Activated naive CD8-positive, alpha-beta T cell treated with anti-CD3 and anti-CD28 coated beads for 36 hours (primary cell): ENCODE data around the gene PCDHB7. TPM values are rescaled to one million over a fixed set of nuclear protein-coding genes. Genes with fewer than 3 reads are reported as not detected.
"Not testable (repeated sequence)": the region's sequence is repeated elsewhere in the genome, so short reads cannot be mapped to it uniquely, and the experiment has no call there.

Source experiments
- DNase-seq: peaks from one replicate; pipeline ENCODE4 v3.0.0; 2021
- H3K27ac Mint-ChIP-seq: one replicate; pipeline ENCODE4 v1.8.0; 2022; ENCODE audit warnings: mild to moderate bottlenecking, moderate library complexity, mixed read lengths
- H3K27me3 Mint-ChIP-seq: one replicate; pipeline ENCODE4 v1.8.0; 2022; ENCODE audit warnings: mild to moderate bottlenecking, mixed read lengths
- H3K36me3 Mint-ChIP-seq: one replicate; pipeline ENCODE4 v1.8.0; 2021; ENCODE audit warnings: mild to moderate bottlenecking, mixed read lengths
- H3K4me1 Mint-ChIP-seq: one replicate; pipeline ENCODE4 v1.8.0; 2021; ENCODE audit warnings: mixed read lengths
- H3K4me3 Mint-ChIP-seq: one replicate; pipeline ENCODE4 v1.8.0; 2022; ENCODE audit warnings: mild to moderate bottlenecking, moderate library complexity, mixed read lengths
- H3K9me3 Mint-ChIP-seq: one replicate; pipeline ENCODE4 v1.8.0; 2022; ENCODE audit warnings: mixed read lengths
- total RNA-seq, 2 experiments: library from RNA; stranded (reverse); gene quantifications; one replicate each; pipeline ENCODE4 v1.2.3, GENCODE V29; 2021

The PCDHB7 gene
- total RNA-seq, 2 experiments from 2014 or later: not detected

- H3K4me1 Mint-ChIP-seq: no peaks in the 10 kb centered on the region
- no peak overlapping the region for H3K27ac Mint-ChIP-seq
- H3K36me3 Mint-ChIP-seq: peaks cover 20% of the 10 kb centered on the region
- H3K9me3 Mint-ChIP-seq: peaks cover 49% of the 10 kb centered on the region
- DNase-seq: no peak
- H3K4me3 Mint-ChIP-seq: no peak overlapping the region
- H3K27me3 Mint-ChIP-seq: peaks cover 67% of the 10 kb centered on the region
Observed at GRCh38 chr5:141196363-141196762, 23.9 kb downstream of the PCDHB7 start.

GRCh38 chr5:141199359-141200235 lies 27.2 kb downstream of the PCDHB7 start, which contains the start of gene PCDHB11:
Gene PCDHB11 (plus strand): TSS chr5:141199627. CDS start chr5:141199775, 148 bp downstream.
- no peaks in the 10 kb centered on the region for H3K4me1 Mint-ChIP-seq
- H3K36me3 Mint-ChIP-seq: peaks cover 18% of the 10 kb centered on the region
- H3K9me3 Mint-ChIP-seq: peaks cover 44% of the 10 kb centered on the region
- peaks cover 62% of the 10 kb centered on the region for H3K27me3 Mint-ChIP-seq
- DNase-seq: no peak
- no peak within 1 kb of the TSS for H3K4me3 Mint-ChIP-seq
- no peak within 1 kb of the TSS for H3K27ac Mint-ChIP-seq

- H3K27ac Mint-ChIP-seq, DNase-seq, H3K4me1 Mint-ChIP-seq, H3K4me3 Mint-ChIP-seq: not testable (repeated sequence)
- Mint-ChIP-seq H3K9me3 (peaks cover 38% of the 10 kb centered on the region), H3K27me3 (peaks cover 63% of the 10 kb centered on the region), H3K36me3 (peaks cover 16% of the 10 kb centered on the region)
Observed at GRCh38 chr5:141201126-141201525, 28.7 kb downstream of the PCDHB7 start.

GRCh38 chr5:141201646-141202045 lies 29.2 kb downstream of the PCDHB7 start:
- DNase-seq, H3K4me3 Mint-ChIP-seq, H3K4me1 Mint-ChIP-seq, H3K27ac Mint-ChIP-seq: not testable (repeated sequence)
- Mint-ChIP-seq H3K27me3 (peaks cover 64% of the 10 kb centered on the region), H3K9me3 (peaks cover 33% of the 10 kb centered on the region), H3K36me3 (peaks cover 14% of the 10 kb centered on the region)

- peaks cover 3% of the 10 kb centered on the region for H3K4me1 Mint-ChIP-seq
- peaks cover 66% of the 10 kb centered on the region for H3K27me3 Mint-ChIP-seq
- no peak within 1 kb of the TSS for H3K27ac Mint-ChIP-seq
- H3K9me3 Mint-ChIP-seq: peaks cover 12% of the 10 kb centered on the region
- no peak within 1 kb of the TSS for H3K4me3 Mint-ChIP-seq
- no peak for DNase-seq
- H3K36me3 Mint-ChIP-seq: peaks cover 2% of the 10 kb centered on the region
Observed at GRCh38 chr5:141208478-141208877, 36.0 kb downstream of the PCDHB7 start, which contains the start of gene PCDHB12. Gene PCDHB12 (plus strand): TSS chr5:141208719. CDS start chr5:141208908, 189 bp downstream.

GRCh38 chr5:141210281-141210680 lies 37.8 kb downstream of the PCDHB7 start:
- H3K27me3 Mint-ChIP-seq: peaks cover 74% of the 10 kb centered on the region
- not testable (repeated sequence) for H3K36me3 Mint-ChIP-seq, H3K4me3 Mint-ChIP-seq, H3K27ac Mint-ChIP-seq, H3K4me1 Mint-ChIP-seq, DNase-seq
- H3K9me3 Mint-ChIP-seq: peaks cover 22% of the 10 kb centered on the region

GRCh38 chr5:141210849-141211248 lies 38.4 kb downstream of the PCDHB7 start:
- H3K27me3 Mint-ChIP-seq: peaks cover 71% of the 10 kb centered on the region
- not testable (repeated sequence) for DNase-seq, H3K36me3 Mint-ChIP-seq, H3K4me1 Mint-ChIP-seq, H3K4me3 Mint-ChIP-seq, H3K27ac Mint-ChIP-seq
- H3K9me3 Mint-ChIP-seq: peaks cover 24% of the 10 kb centered on the region

GRCh38 chr5:141213656-141214339 lies 41.4 kb downstream of the PCDHB7 start, which contains the start of gene PCDHB13:
Gene PCDHB13 (plus strand): TSS chr5:141213919. CDS start chr5:141214124, 205 bp downstream.
- Mint-ChIP-seq H3K9me3 (peaks cover 38% of the 10 kb centered on the region), H3K27me3 (peaks cover 67% of the 10 kb centered on the region), H3K36me3 (peaks cover 14% of the 10 kb centered on the region)
- not testable (repeated sequence) for DNase-seq, H3K27ac Mint-ChIP-seq, H3K4me3 Mint-ChIP-seq, H3K4me1 Mint-ChIP-seq

- H3K27me3 Mint-ChIP-seq: peaks cover 62% of the 10 kb centered on the region
- not testable (repeated sequence) for H3K27ac Mint-ChIP-seq, H3K4me3 Mint-ChIP-seq, DNase-seq, H3K4me1 Mint-ChIP-seq
- H3K36me3 Mint-ChIP-seq: peaks cover 14% of the 10 kb centered on the region
- peaks cover 37% of the 10 kb centered on the region for H3K9me3 Mint-ChIP-seq
Observed at GRCh38 chr5:141214583-141214982, 42.1 kb downstream of the PCDHB7 start.

GRCh38 chr5:141215504-141215903 lies 43.1 kb downstream of the PCDHB7 start:
- not testable (repeated sequence) for DNase-seq, H3K4me3 Mint-ChIP-seq, H3K4me1 Mint-ChIP-seq, H3K27ac Mint-ChIP-seq
- H3K27me3 Mint-ChIP-seq: peaks cover 60% of the 10 kb centered on the region
- H3K36me3 Mint-ChIP-seq: peaks cover 14% of the 10 kb centered on the region
- peaks cover 36% of the 10 kb centered on the region for H3K9me3 Mint-ChIP-seq

- H3K4me3 Mint-ChIP-seq, H3K27ac Mint-ChIP-seq, H3K4me1 Mint-ChIP-seq, DNase-seq: not testable (repeated sequence)
- H3K36me3 Mint-ChIP-seq: peaks cover 12% of the 10 kb centered on the region
- peaks cover 34% of the 10 kb centered on the region for H3K9me3 Mint-ChIP-seq
- peaks cover 57% of the 10 kb centered on the region for H3K27me3 Mint-ChIP-seq
Observed at GRCh38 chr5:141216035-141216434, 43.6 kb downstream of the PCDHB7 start.

GRCh38 chr5:141223112-141223783 lies 50.8 kb downstream of the PCDHB7 start, which contains the start of gene PCDHB14:
Gene PCDHB14 (plus strand): TSS chr5:141223343. CDS start chr5:141223506, 163 bp downstream.
- Mint-ChIP-seq H3K4me1 (no peaks in the 10 kb centered on the region), H3K9me3 (peaks cover 15% of the 10 kb centered on the region), H3K36me3 (peaks cover 6% of the 10 kb centered on the region), H3K27ac (no peak within 1 kb of the TSS), H3K27me3 (peaks cover 55% of the 10 kb centered on the region), H3K4me3 (no peak within 1 kb of the TSS)
- no peak for DNase-seq

GRCh38 chr5:141224844-141225243 lies 52.4 kb downstream of the PCDHB7 start:
- peaks cover 44% of the 10 kb centered on the region for H3K27me3 Mint-ChIP-seq
- H3K27ac Mint-ChIP-seq, H3K36me3 Mint-ChIP-seq, H3K9me3 Mint-ChIP-seq, DNase-seq, H3K4me1 Mint-ChIP-seq, H3K4me3 Mint-ChIP-seq: not testable (repeated sequence)

GRCh38 chr5:141225421-141225820 lies 53.0 kb downstream of the PCDHB7 start:
- H3K4me1 Mint-ChIP-seq, H3K36me3 Mint-ChIP-seq, H3K9me3 Mint-ChIP-seq, H3K27ac Mint-ChIP-seq, H3K4me3 Mint-ChIP-seq, DNase-seq: not testable (repeated sequence)
- peaks cover 41% of the 10 kb centered on the region for H3K27me3 Mint-ChIP-seq
